Stimulated activated CD8-positive, alpha-beta memory T cell treated with anti-CD3 and anti-CD28 coated beads, Interleukin-4, amount 100 ng/mL, for 24 hours (primary cell): ENCODE measurements around the gene CFAP298.
"Not testable (repeated sequence)": the region's sequence is repeated elsewhere in the genome, so short reads cannot be mapped to it uniquely, and the experiment has no call there.

Source experiments
- DNase-seq: peaks from one replicate; pipeline ENCODE4 v3.0.0-alpha.2; 2020; ENCODE audit warnings: low read depth

CFAP298 gene

GRCh38 chr21:32566741-32567389, 45.3 kb downstream of the CFAP298 start:
- DNase-seq: no peak

- no peak for DNase-seq
Measured at GRCh38 chr21:32565856-32566465, 46.2 kb downstream of the CFAP298 start.

GRCh38 chr21:32562915-32563314, 49.3 kb downstream of the CFAP298 start:
- no peak for DNase-seq

- DNase-seq: no peak
Measured at GRCh38 chr21:32562426-32562825, 49.8 kb downstream of the CFAP298 start.

- DNase-seq: not testable (repeated sequence)
Measured at GRCh38 chr21:32561476-32561875, 50.7 kb downstream of the CFAP298 start.

- no peak for DNase-seq
Measured at GRCh38 chr21:32560896-32561295, 51.3 kb downstream of the CFAP298 start.

- no peak for DNase-seq
Measured at GRCh38 chr21:32559006-32559610, 53.1 kb downstream of the CFAP298 start.

GRCh38 chr21:32558106-32558505, 54.1 kb downstream of the CFAP298 start:
- no peak for DNase-seq

- no peak for DNase-seq
Measured at GRCh38 chr21:32554832-32555638, 57.1 kb downstream of the CFAP298 start.

GRCh38 chr21:32549886-32550285, 62.3 kb downstream of the CFAP298 start:
- no peak for DNase-seq

GRCh38 chr21:32549440-32549839, 62.7 kb downstream of the CFAP298 start:
- DNase-seq: no peak
